Gastroesophageal sphincter (tissue), 4 donors: ENCODE results near the gene NAA60. TPM values are rescaled to one million over a fixed set of nuclear protein-coding genes. Genes with fewer than 3 reads are reported as not detected.
A peak's percentile ranks its signal among the peaks of the same experiment; 100 is the strongest.

ENCODE experiments used
- ATAC-seq: fragments of 150-250 bp; one replicate; pipeline ENCODE4 v1.9.1; 2016; ENCODE audit warnings: mild to moderate bottlenecking, moderate library complexity
- H3K27ac ChIP-seq, 4 donors: fragments of 200-600 bp; sonication (generic) in 3 of 4; 1 replicate in 3 of 4; 2 replicates in 1 of 4; pipeline ENCODE4 v1.5.1; 2016 to 2019
- H3K27me3 ChIP-seq: fragments of 200-600 bp; sonication (generic); one replicate; pipeline ENCODE4 v1.5.1; 2019
- H3K36me3 ChIP-seq, 2 donors: fragments of 200-600 bp; sonication (generic); one replicate each; pipeline ENCODE4 v1.5.1; 2019; ENCODE audit warnings: control low read depth in 1 of 2
- H3K4me1 ChIP-seq, 3 donors: fragments of 200-600 bp; sonication (generic); 1 replicate in 2 of 3; 2 replicates in 1 of 3; pipeline ENCODE4 v1.5.1; 2016 to 2019; ENCODE audit warnings: control low read depth in 2 of 3
- H3K4me3 ChIP-seq, 2 donors: fragments of 200-600 bp; sonication (generic); one replicate each; pipeline ENCODE4 v1.5.1; 2019; ENCODE audit warnings: mild to moderate bottlenecking in 1 of 2, moderate library complexity in 1 of 2
- H3K9me3 ChIP-seq, 3 donors: fragments of 200-600 bp; sonication (generic); one replicate each; pipeline ENCODE4 v1.5.1; 2017 to 2019; ENCODE audit warnings: control low read depth in 2 of 3
- CTCF ChIP-seq, 4 experiments: fragments of 200-600 bp in 2 of 4; fragments of 450-650 bp in 2 of 4; sonication (generic) in 1 of 4; IDR thresholded peaks; one replicate each; pipeline ENCODE4 v1.5.1; 2017 to 2019; ENCODE audit warnings: antibody characterized with exemption in 4 of 4, mild to moderate bottlenecking in 2 of 4, moderate library complexity in 2 of 4
- EP300 ChIP-seq: sonication (generic); formaldehyde crosslinking; IDR thresholded peaks from one replicate; pipeline ENCODE4 v1.6.1; 2017; ENCODE audit warnings: antibody characterized with exemption, mild to moderate bottlenecking
- POLR2A ChIP-seq, 2 donors: fragments of 450-650 bp; IDR thresholded peaks; one replicate each; pipeline ENCODE4 v1.6.1; 2017; ENCODE audit warnings: antibody characterized with exemption in 2 of 2, mild to moderate bottlenecking in 2 of 2, moderate library complexity in 1 of 2
- POLR2AphosphoS5 ChIP-seq: sonication (generic); formaldehyde crosslinking; IDR thresholded peaks from one replicate; pipeline ENCODE4 v1.6.1; 2017; ENCODE audit warnings: antibody characterized with exemption
- WGBS, 2 donors: methylation state at CpG; one replicate each; pipeline ENCODE4 v1.1.5; 2018; ENCODE audit warnings: low coverage in 1 of 2; 5-methylcytosine and 5-hydroxymethylcytosine counted together
- total RNA-seq, 4 donors: library from RNA; depleted of rRNA; stranded (reverse); fragments of >200 nt; gene quantifications; one replicate each; pipeline ENCODE4 v1.1.0, GENCODE V29; 2016

NAA60 gene
- total RNA-seq, 4 donors from 2014 or later = 18.6 to 35.1 (median 28.5) TPM

GRCh38 chr16:3408561-3409197 lies 34.8 kb upstream of the NAA60 start:
- 96 to 100% methylated on average over 6 to 12 of the region's 12 CpGs for WGBS, 2 donors
- ATAC-seq = no peak
- H3K36me3 ChIP-seq = peaks cover 9 to 78% of the 10 kb centered on the region in 2 donors
- no peak for TF ChIP-seq CTCF (IDR thresholded peaks at IDR 0.05)
- no peak for TF ChIP-seq POLR2A (IDR thresholded peaks at IDR 0.05)
- no peak for TF ChIP-seq EP300
- TF ChIP-seq POLR2AphosphoS5 = no peak
- no peak overlapping the region for H3K27ac ChIP-seq
- no peak overlapping the region for H3K4me3 ChIP-seq
- H3K9me3 ChIP-seq = peaks cover 6 to 98% (median 8%) of the 10 kb centered on the region in 3 donors
- no peaks in the 10 kb centered on the region for H3K27me3 ChIP-seq
- H3K4me1 ChIP-seq = peaks cover 0 to 8% (median 0%) of the 10 kb centered on the region in 3 donors

GRCh38 chr16:3413730-3414379 lies 29.6 kb upstream of the NAA60 start:
- no peak for ATAC-seq
- no peak for TF ChIP-seq CTCF (IDR thresholded peaks at IDR 0.05)
- no peak overlapping the region for H3K27ac ChIP-seq
- WGBS, 2 donors = 36 to 48% methylated on average over 6 of the region's 29 CpGs
- peaks cover under 1 to 26% of the 10 kb centered on the region in 2 donors for H3K36me3 ChIP-seq
- no peaks in the 10 kb centered on the region for H3K4me1 ChIP-seq
- peaks cover 3 to 98% (median 5%) of the 10 kb centered on the region in 3 donors for H3K9me3 ChIP-seq
- H3K27me3 ChIP-seq = no peaks in the 10 kb centered on the region
- H3K4me3 ChIP-seq = no peak overlapping the region

- Histone ChIP-seq H3K9me3 (peaks cover 0 to 15% (median 0%) of the 10 kb centered on the region in 3 donors), H3K36me3 (peaks cover 0 to 30% of the 10 kb centered on the region in 2 donors), H3K27me3 (peaks cover 5% of the 10 kb centered on the region), H3K4me1 (no peaks in the 10 kb centered on the region), H3K27ac (no peak overlapping the region), H3K4me3 (peak overlapping the region in 1 of 2 donors; percentile 35)
- 52% methylated on average over 15 of the region's 26 CpGs; no CpG with 5 or more reads in 1 of the 2 donors for WGBS, 2 donors
- no peak for ATAC-seq
- TF ChIP-seq CTCF (IDR thresholded peaks at IDR 0.05) = no peak
- TF ChIP-seq POLR2A (IDR thresholded peaks at IDR 0.05) = no peak
- no peak for TF ChIP-seq EP300
- TF ChIP-seq POLR2AphosphoS5 = no peak
These were observed 11.7 kb upstream of the NAA60 start for GRCh38 chr16:3431779-3432219.

GRCh38 chr16:3434373-3434772 lies 9.1 kb upstream of the NAA60 start:
- H3K36me3 ChIP-seq = peaks cover 0 to 48% of the 10 kb centered on the region in 2 donors
- ATAC-seq = no peak
- no peaks in the 10 kb centered on the region for H3K4me1 ChIP-seq
- H3K27ac ChIP-seq = no peak overlapping the region
- peaks cover 0 to 26% (median 0%) of the 10 kb centered on the region in 3 donors for H3K9me3 ChIP-seq
- peaks cover 5% of the 10 kb centered on the region for H3K27me3 ChIP-seq
- TF ChIP-seq POLR2AphosphoS5 (no peak), POLR2A (IDR thresholded peaks at IDR 0.05) (no peak), CTCF (IDR thresholded peaks at IDR 0.05) (no peak), EP300 (no peak)
- H3K4me3 ChIP-seq = no peak overlapping the region

GRCh38 chr16:3439637-3440036 lies 3.8 kb upstream of the NAA60 start:
- peaks cover 5% of the 10 kb centered on the region for H3K27me3 ChIP-seq
- H3K36me3 ChIP-seq = peaks cover 0 to 53% of the 10 kb centered on the region in 2 donors
- H3K27ac ChIP-seq = no peak overlapping the region
- ATAC-seq = no peak
- peaks cover 0 to 39% (median 0%) of the 10 kb centered on the region in 3 donors for H3K9me3 ChIP-seq
- no peak overlapping the region for H3K4me3 ChIP-seq
- WGBS, 2 donors = 83 to 93% methylated on average over 3 to 4 of the region's 4 CpGs
- TF ChIP-seq POLR2AphosphoS5 (no peak), CTCF (IDR thresholded peaks at IDR 0.05) (no peak), EP300 (no peak), POLR2A (IDR thresholded peaks at IDR 0.05) (no peak)
- H3K4me1 ChIP-seq = peaks cover 0 to 18% (median 0%) of the 10 kb centered on the region in 3 donors
